ENCODE measurements around the gene PGS1.

The PGS1 gene

GRCh38 chr17:78411241-78411857 lies 32.9 kb downstream of the PGS1 start:
- DNase-seq = no peak

- no peak for DNase-seq
Observed at GRCh38 chr17:78412403-78412802, 34.0 kb downstream of the PGS1 start.

GRCh38 chr17:78414178-78415162 lies 36.0 kb downstream of the PGS1 start:
- DNase-seq = peak; percentile 22

GRCh38 chr17:78415821-78416711 lies 37.6 kb downstream of the PGS1 start:
- DNase-seq = no peak

- no peak for DNase-seq
Observed at GRCh38 chr17:78416791-78417530, 38.5 kb downstream of the PGS1 start.

GRCh38 chr17:78417531-78417909 lies 39.1 kb downstream of the PGS1 start:
- DNase-seq = no peak

- DNase-seq = no peak
Observed at GRCh38 chr17:78418326-78419026, 40.0 kb downstream of the PGS1 start.

- DNase-seq = no peak
Observed at GRCh38 chr17:78419970-78420815, 41.7 kb downstream of the PGS1 start.

GRCh38 chr17:78421084-78421533 lies 42.7 kb downstream of the PGS1 start:
- DNase-seq = no peak

GRCh38 chr17:78421534-78422266 lies 43.3 kb downstream of the PGS1 start:
- DNase-seq = peak; percentile 51

- no peak for DNase-seq
Observed at GRCh38 chr17:78422267-78422605, 43.8 kb downstream of the PGS1 start.

- DNase-seq = no peak
Observed at GRCh38 chr17:78422872-78423588, 44.6 kb downstream of the PGS1 start.

GRCh38 chr17:78423961-78424675 lies 45.7 kb downstream of the PGS1 start:
- no peak for DNase-seq

- no peak for DNase-seq
Observed at GRCh38 chr17:78425429-78425828, 47.0 kb downstream of the PGS1 start.

- no peak for DNase-seq
Observed at GRCh38 chr17:78426293-78426879, 47.9 kb downstream of the PGS1 start.

- no peak for DNase-seq
Observed at GRCh38 chr17:78427140-78427539, 48.7 kb downstream of the PGS1 start.

GRCh38 chr17:78428025-78428575 lies 49.7 kb downstream of the PGS1 start:
- no peak for DNase-seq

Measured in effector CD8-positive, alpha-beta T cell (primary cell).